ENCODE results near the gene TUSC7.

The TUSC7 gene

DNA sequence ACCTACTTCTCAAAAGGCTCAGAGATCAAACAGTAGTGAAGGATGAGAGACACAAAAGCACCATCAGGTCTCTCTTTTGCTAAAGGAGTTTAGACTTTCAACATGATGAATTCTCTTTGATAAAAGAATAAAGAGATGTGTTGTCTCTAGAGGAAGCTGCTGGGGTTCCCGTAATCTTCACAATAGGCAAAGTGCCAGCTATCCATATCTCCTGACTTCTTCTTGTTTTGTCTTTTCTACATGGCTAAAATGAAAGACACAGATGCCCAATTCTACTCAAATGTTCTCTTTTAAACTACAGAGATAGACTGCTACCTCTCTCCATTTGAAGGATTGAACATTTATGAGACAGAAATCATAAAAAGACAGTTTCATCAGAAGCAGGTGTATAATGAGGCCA, 38.4 kb upstream of the TUSC7 start:
- CTCF ChIA-PET, result no interaction called here
- H3K4me3 ChIP-seq (ENCODE audit: low read depth, low read length), result no peak overlapping the region
- POLR2A ChIA-PET, result no interaction called here
- no peak for DNase-seq (ENCODE audit: low read depth, low spot score)
- TF ChIP-seq, protein P1, sequence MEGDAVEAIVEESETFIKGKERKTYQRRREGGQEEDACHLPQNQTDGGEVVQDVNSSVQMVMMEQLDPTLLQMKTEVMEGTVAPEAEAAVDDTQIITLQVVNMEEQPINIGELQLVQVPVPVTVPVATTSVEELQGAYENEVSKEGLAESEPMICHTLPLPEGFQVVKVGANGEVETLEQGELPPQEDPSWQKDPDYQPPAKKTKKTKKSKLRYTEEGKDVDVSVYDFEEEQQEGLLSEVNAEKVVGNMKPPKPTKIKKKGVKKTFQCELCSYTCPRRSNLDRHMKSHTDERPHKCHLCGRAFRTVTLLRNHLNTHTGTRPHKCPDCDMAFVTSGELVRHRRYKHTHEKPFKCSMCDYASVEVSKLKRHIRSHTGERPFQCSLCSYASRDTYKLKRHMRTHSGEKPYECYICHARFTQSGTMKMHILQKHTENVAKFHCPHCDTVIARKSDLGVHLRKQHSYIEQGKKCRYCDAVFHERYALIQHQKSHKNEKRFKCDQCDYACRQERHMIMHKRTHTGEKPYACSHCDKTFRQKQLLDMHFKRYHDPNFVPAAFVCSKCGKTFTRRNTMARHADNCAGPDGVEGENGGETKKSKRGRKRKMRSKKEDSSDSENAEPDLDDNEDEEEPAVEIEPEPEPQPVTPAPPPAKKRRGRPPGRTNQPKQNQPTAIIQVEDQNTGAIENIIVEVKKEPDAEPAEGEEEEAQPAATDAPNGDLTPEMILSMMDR (IDR thresholded peaks at IDR 0.05; ENCODE audit: insufficient read depth, low read length, missing control alignments), result no peak

DNA sequence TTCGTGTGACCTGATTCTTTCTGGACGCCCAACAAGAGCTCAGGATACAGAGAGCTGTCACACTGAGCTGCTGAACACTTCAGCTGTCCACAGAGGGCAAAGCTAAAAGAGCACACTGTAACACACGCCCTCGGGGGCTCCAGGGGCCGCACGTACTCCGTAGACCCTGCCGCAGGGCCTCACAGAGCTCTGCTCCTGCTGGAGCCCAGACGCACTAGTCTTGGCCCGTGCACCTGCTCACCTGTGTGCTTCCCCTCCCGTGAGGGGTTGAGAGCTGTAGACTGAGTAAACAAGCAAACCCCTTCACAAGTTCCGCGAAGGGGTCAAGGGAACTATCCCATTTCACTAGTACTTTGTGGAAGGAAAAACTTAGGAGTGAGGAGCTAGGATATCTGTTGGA, 30.7 kb upstream of the TUSC7 start:
- ChIA-PET POLR2A (no interaction called here), CTCF (no interaction called here)
- TF ChIP-seq, protein P1 (IDR thresholded peaks at IDR 0.05; ENCODE audit: insufficient read depth, low read length, missing control alignments), result no peak
- DNase-seq (ENCODE audit: low read depth, low spot score), result no peak
- no peak overlapping the region for H3K4me3 ChIP-seq (ENCODE audit: low read depth, low read length)

DNA sequence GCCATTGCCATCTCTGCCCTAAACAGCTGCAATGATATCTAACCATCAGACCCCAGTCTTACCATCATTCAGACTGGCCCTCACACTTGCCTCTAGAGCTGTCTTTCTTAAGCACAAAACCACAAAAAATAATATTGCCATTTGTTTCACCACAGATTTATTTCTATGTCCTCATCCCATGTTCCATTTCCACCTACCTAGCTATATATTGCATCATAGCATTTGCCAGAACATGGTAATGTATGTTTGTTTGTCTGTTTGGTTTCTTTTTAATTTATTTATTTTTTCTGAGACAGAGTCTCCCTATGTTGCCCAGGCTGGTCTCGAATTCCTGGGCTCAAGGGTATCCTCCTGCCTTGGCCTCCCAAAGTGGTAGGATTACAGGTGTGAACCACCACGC, 18.5 kb upstream of the TUSC7 start:
- POLR2A ChIA-PET, result no interaction called here
- TF ChIP-seq, protein P1 (IDR thresholded peaks at IDR 0.05; ENCODE audit: insufficient read depth, low read length, missing control alignments), result no peak
- DNase-seq (ENCODE audit: low read depth, low spot score), result no peak
- no peak overlapping the region for H3K4me3 ChIP-seq (ENCODE audit: low read depth, low read length)
- CTCF ChIA-PET, result no interaction called here

DNA sequence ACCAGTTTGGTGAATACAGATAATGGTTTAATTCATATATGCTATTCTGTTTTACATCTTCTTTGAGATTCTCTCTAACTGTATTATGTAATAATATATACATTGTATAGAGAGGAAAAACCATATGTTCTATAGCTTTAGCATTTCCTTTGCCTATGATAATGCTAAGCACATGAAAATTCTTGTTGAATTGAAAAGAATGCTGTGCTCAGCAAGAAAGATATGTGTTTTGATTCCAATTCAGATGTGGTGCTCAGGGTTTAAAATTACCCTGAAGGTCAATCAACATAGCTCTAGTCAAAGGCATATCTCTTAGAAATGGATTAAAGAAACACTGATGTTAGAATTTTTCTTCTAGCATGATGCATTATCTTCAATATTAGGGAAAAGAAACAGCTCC, 8.5 kb upstream of the TUSC7 start:
- TF ChIP-seq, protein P1 (IDR thresholded peaks at IDR 0.05; ENCODE audit: insufficient read depth, low read length, missing control alignments), result no peak
- no peak for DNase-seq (ENCODE audit: low read depth, low spot score)
- ChIA-PET POLR2A (no interaction called here), CTCF (no interaction called here)
- no peak overlapping the region for H3K4me3 ChIP-seq (ENCODE audit: low read depth, low read length)

DNA sequence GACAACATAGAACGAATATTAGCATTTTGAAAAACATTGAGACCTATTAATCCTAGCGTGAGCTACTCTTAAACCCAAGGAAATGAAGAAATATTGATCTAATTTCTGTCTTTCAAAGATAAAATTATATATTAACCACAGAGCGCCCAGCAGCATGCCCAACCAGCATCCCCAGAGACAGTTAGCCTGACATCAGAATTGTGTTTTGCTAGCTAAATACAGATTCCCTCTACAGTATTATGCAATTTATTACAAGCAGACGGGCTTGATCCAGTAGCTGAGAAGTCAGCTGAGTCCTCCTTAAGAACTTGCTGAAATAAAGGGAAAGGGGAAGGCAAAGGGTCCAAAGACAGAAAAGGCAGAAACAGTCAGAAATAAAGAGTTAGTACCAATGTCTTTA, 7.2 kb upstream of the TUSC7 start:
- no peak overlapping the region for H3K4me3 ChIP-seq (ENCODE audit: low read depth, low read length)
- TF ChIP-seq, protein P1 (IDR thresholded peaks at IDR 0.05; ENCODE audit: insufficient read depth, low read length, missing control alignments), result no peak
- DNase-seq (ENCODE audit: low read depth, low spot score), result no peak
- ChIA-PET POLR2A (no interaction called here), CTCF (no interaction called here)

DNA sequence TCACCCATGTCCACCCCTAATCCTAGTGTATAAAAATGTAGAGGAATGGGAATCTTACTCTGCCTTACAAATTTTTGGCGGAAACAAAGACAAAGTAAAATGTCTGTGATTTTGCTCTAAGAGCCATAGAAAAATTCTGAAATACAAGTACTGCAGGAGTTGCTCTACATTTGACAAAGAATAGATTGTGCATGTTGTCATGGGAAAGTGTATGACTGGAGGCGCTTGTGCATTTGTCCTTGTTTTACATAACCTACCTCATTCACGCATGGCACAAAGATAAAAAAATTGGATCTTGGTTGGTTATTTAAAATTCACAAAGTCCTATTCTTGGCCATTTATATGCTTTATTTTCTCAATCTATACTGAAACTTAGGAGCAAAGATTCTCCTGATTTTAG, 2.0 kb upstream of the TUSC7 start:
- CTCF ChIA-PET, result no interaction called here
- TF ChIP-seq, protein P1 (IDR thresholded peaks at IDR 0.05; ENCODE audit: insufficient read depth, low read length, missing control alignments), result no peak
- POLR2A ChIA-PET, result no interaction called here

More for the DNA sequence above, 2.0 kb upstream of the TUSC7 start:
- H3K4me3 ChIP-seq (ENCODE audit: low read depth, low read length), result no peak overlapping the region
- no peak for DNase-seq (ENCODE audit: low read depth, low spot score)
